ENCODE results near the gene NIPSNAP2. TPM values are rescaled to one million over a fixed set of nuclear protein-coding genes. Genes with fewer than 3 reads are reported as not detected.

Gene NIPSNAP2
- total RNA-seq, 4 donors from 2014 or later: 11.0 to 55.5 (median 34.6) TPM

- no peak overlapping the region for H3K27ac ChIP-seq
- peaks cover 0 to 35% (median 10%) of the 10 kb centered on the region in 3 donors for H3K36me3 ChIP-seq
- no peaks in the 10 kb centered on the region for H3K9me3 ChIP-seq
- no peak for TF ChIP-seq CTCF (IDR thresholded peaks at IDR 0.05)
- no peak for TF ChIP-seq POLR2A (IDR thresholded peaks at IDR 0.05)
- intact Hi-C loops (cut with DNase I): no loop called here
- H3K4me1 ChIP-seq: peaks cover 4 to 16% (median 8%) of the 10 kb centered on the region in 3 donors
- DNase-seq: no peak
- WGBS, 2 donors: 67% methylated on average over 2 to 4 of the region's 4 CpGs
- no peak overlapping the region for H3K4me3 ChIP-seq
- no peaks in the 10 kb centered on the region for H3K27me3 ChIP-seq
These were observed 7.2 kb upstream of the NIPSNAP2 start for GRCh38 chr7:55957190-55957589.

- H3K4me3 ChIP-seq: no peak overlapping the region
- peaks cover 11 to 34% (median 19%) of the 10 kb centered on the region in 3 donors for H3K4me1 ChIP-seq
- peaks cover 0 to 7% (median 0%) of the 10 kb centered on the region in 3 donors for H3K36me3 ChIP-seq
- intact Hi-C loops (cut with DNase I): loop anchor here (5.0 to 10.0 kb wide), 2 partner anchors 77 to 320 kb away; partner anchors contain the start of gene ZNF713
- H3K27ac ChIP-seq: peak overlapping the region in 2 of 4 donors; percentile 37 to 98
- WGBS, 2 donors: 53% methylated on average over 3 of the region's 3 CpGs
- no peak for TF ChIP-seq POLR2A (IDR thresholded peaks at IDR 0.05)
- no peak for TF ChIP-seq CTCF (IDR thresholded peaks at IDR 0.05)
- no peaks in the 10 kb centered on the region for H3K9me3 ChIP-seq
- H3K27me3 ChIP-seq: no peaks in the 10 kb centered on the region
- DNase-seq: no peak
These were observed 2.4 kb upstream of the NIPSNAP2 start for GRCh38 chr7:55962014-55962413.

- no peak for DNase-seq
- TF ChIP-seq POLR2A (IDR thresholded peaks at IDR 0.05): no peak
- no peak for TF ChIP-seq CTCF (IDR thresholded peaks at IDR 0.05)
- peaks cover 11 to 38% (median 19%) of the 10 kb centered on the region in 3 donors for H3K4me1 ChIP-seq
- H3K27ac ChIP-seq: peak overlapping the region; percentile 92 to 99 (median 98)
- 54 to 63% methylated on average over 14 to 15 of the region's 15 CpGs for WGBS, 2 donors
- H3K4me3 ChIP-seq: peak overlapping the region; percentile 50 to 91 (median 81)
- no peaks in the 10 kb centered on the region for H3K27me3 ChIP-seq
- peaks cover 0 to 9% (median 0%) of the 10 kb centered on the region in 3 donors for H3K36me3 ChIP-seq
- intact Hi-C loops (cut with DNase I): loop anchor here (5.0 to 10.0 kb wide), 2 partner anchors 79 to 321 kb away; partner anchors contain the start of gene ZNF713
- H3K9me3 ChIP-seq: no peaks in the 10 kb centered on the region
These were observed 709 bp upstream of the NIPSNAP2 start for GRCh38 chr7:55963584-55964168.

- Histone ChIP-seq H3K4me1 (peaks cover 11 to 38% (median 19%) of the 10 kb centered on the region in 3 donors), H3K36me3 (peaks cover 0 to 23% (median 0%) of the 10 kb centered on the region in 3 donors), H3K9me3 (no peaks in the 10 kb centered on the region), H3K4me3 (peak overlapping the region; percentile 50 to 91 (median 81)), H3K27me3 (no peaks in the 10 kb centered on the region), H3K27ac (peak overlapping the region; percentile 92 to 99 (median 98))
- WGBS, 2 donors: 2 to 3% methylated on average over 8 to 10 of the region's 14 CpGs
- intact Hi-C loops (cut with DNase I): loop anchor here (10.0 kb wide), 1 partner anchor 80 kb away; the partner anchor contains the start of gene ZNF713
- no peak for TF ChIP-seq POLR2A (IDR thresholded peaks at IDR 0.05)
- TF ChIP-seq CTCF (IDR thresholded peaks at IDR 0.05): no peak
- DNase-seq: no peak
These were observed 700 bp downstream of the NIPSNAP2 start for GRCh38 chr7:55965100-55965470.

GRCh38 chr7:55965805-55966421, 1.5 kb downstream of the NIPSNAP2 start:
- Histone ChIP-seq H3K4me1 (peaks cover 11 to 45% (median 19%) of the 10 kb centered on the region in 3 donors), H3K27me3 (no peaks in the 10 kb centered on the region), H3K9me3 (no peaks in the 10 kb centered on the region), H3K27ac (peak overlapping the region; percentile 92 to 99 (median 98)), H3K36me3 (peaks cover 0 to 30% (median 0%) of the 10 kb centered on the region in 3 donors), H3K4me3 (peak overlapping the region in 3 of 4 donors; percentile 4 to 91 (median 78))
- no peak for TF ChIP-seq POLR2A (IDR thresholded peaks at IDR 0.05)
- no peak for TF ChIP-seq CTCF (IDR thresholded peaks at IDR 0.05)
- 38 to 47% methylated on average over 13 of the region's 13 CpGs for WGBS, 2 donors
- intact Hi-C loops (cut with DNase I): loop anchor here (10.0 kb wide), 1 partner anchor 81 kb away; the partner anchor contains the start of gene ZNF713
- no peak for DNase-seq

Measured in esophagus squamous epithelium (tissue), 5 donors.